GM12875 (cell line): ENCODE results near the gene MRC1.

Source experiments
- H3K4me3 ChIP-seq: one replicate; pipeline ENCODE4 v1.5.1; 2011; ENCODE audit warnings: low read depth, low read length, control low read depth
- TF ChIP-seq, protein P1 (sequence below): IDR thresholded peaks from 2 replicates; pipeline ENCODE4 v1.5.1; 2011; ENCODE audit warnings: low read depth, mild to moderate bottlenecking, control low read depth, inconsistent platforms, low read length, moderate library complexity, borderline replicate concordance; ENCODE audit not compliant: insufficient read depth

Gene MRC1

GRCh38 chr10:17841050-17841449, 31.9 kb downstream of the MRC1 start:
- TF ChIP-seq, protein P1, sequence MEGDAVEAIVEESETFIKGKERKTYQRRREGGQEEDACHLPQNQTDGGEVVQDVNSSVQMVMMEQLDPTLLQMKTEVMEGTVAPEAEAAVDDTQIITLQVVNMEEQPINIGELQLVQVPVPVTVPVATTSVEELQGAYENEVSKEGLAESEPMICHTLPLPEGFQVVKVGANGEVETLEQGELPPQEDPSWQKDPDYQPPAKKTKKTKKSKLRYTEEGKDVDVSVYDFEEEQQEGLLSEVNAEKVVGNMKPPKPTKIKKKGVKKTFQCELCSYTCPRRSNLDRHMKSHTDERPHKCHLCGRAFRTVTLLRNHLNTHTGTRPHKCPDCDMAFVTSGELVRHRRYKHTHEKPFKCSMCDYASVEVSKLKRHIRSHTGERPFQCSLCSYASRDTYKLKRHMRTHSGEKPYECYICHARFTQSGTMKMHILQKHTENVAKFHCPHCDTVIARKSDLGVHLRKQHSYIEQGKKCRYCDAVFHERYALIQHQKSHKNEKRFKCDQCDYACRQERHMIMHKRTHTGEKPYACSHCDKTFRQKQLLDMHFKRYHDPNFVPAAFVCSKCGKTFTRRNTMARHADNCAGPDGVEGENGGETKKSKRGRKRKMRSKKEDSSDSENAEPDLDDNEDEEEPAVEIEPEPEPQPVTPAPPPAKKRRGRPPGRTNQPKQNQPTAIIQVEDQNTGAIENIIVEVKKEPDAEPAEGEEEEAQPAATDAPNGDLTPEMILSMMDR = no peak

GRCh38 chr10:17842641-17843040, 33.5 kb downstream of the MRC1 start:
- TF ChIP-seq, protein P1 = no peak
- no peak overlapping the region for H3K4me3 ChIP-seq

More at GRCh38 chr10:17841050-17841449, 31.9 kb downstream of the MRC1 start:
- no peak overlapping the region for H3K4me3 ChIP-seq

DNA sequence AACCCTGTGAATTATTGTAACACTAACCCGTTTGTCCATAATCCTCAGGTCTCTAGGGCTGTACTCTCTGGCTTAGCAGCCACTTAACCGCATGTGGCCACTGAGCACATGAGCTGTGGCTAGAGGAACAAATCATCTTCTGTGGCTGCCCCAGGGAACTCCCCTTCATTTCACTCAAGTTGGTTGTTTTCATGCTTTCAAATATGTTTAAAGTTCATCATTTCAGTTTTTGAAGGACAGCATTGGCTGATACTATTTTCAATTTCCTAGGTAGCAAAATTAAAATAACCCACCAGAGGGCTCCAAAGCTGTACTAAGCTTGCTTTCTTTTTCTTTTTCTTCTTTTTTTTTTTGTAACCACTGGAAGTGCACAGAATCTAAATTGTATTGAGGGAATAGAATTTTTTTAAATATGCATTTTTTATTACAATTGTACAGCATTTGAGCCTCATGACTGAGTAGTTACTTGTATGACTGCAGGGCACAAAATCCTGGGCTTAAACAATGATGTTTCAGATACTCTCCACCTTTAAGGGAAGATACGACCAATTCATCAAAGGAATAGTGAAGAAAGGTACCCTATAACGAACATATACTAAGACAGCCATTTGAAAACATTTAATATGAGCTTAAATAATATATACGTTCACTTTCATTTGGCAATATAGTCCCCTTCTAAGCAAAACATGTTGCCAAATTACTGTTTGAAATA, 38.6 kb downstream of the MRC1 start:
- TF ChIP-seq, protein P1 = peak; percentile 5; the same call in 1 of the 2 replicates
- no peak overlapping the region for H3K4me3 ChIP-seq

DNA sequence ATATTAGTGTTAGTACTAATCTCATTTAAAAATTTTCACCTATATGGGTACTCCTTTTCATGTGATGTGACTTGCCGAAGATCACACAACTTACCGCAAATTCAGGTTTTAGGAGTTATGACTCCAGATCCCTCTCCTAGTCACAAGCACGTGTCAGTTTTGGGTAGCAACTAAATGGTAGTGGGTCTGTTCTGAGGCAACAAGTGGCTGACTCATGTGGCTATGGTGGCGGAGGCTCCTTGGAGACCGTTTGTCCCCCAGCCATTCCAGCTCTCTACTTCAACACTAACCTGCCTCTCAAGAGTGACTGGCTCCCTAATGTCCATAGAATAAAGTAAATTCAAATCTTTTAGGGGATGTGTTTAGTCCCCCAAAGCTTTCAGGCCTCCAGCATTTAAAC, 39.5 kb downstream of the MRC1 start:
- TF ChIP-seq, protein P1 = no peak

GRCh38 chr10:17850501-17850900, 41.4 kb downstream of the MRC1 start:
- TF ChIP-seq, protein P1 = no peak
- no peak overlapping the region for H3K4me3 ChIP-seq

More for the DNA sequence above, 39.5 kb downstream of the MRC1 start:
- H3K4me3 ChIP-seq = no peak overlapping the region

DNA sequence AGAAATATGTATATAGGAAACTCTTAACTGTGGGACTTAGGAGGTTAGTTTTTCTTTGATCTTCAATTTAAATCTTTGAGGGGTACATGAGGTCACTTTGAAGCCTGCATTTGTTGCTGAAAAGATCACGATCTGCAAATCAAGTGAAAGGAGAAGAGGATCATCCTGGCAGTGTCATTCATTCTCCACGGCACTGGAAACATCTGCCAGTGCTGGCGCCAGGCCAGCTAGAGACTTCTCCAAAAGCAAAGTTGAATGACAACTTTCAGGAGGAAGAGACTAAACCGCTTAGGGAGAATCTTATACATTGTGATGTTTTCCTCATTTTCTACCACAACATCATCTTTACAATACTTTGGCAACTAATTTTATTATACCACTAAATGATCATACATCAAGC, 42.5 kb downstream of the MRC1 start:
- TF ChIP-seq, protein P1 = no peak
- no peak overlapping the region for H3K4me3 ChIP-seq

DNA sequence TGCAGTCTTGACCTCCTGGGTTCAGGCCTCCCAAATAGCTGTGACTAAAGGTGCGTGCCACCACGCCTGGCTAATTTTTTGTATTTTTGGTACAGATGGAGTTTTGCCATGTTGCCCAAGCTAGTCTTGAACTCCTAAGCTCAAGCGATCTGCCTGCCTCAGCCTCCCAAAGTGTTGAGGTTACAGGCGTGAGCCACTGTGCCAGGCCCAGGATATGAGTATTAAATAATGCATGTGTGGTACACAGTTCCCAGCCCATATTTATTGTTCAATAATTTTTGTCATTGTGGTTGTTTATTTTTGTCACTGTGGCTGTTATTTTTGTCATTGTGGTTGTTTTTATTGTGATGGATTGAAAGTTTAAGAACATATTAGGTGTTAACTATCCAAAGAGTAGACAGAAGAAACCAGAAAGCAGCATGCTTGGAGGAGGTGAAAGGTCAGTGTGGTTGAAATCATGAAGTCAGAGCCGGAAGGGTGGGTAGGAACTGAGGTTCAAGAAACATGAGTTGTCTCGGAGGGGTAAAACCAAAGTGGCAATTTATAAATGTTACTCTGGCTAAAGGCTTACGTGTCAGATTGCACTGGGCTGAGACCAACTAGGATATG, 45.0 kb downstream of the MRC1 start:
- H3K4me3 ChIP-seq = no peak overlapping the region
- TF ChIP-seq, protein P1 = no peak
